ENCODE data around the gene MYO3B. TPM values are rescaled to one million over a fixed set of nuclear protein-coding genes. Genes with fewer than 3 reads are reported as not detected.

MYO3B gene
- total RNA-seq, 4 donors from 2014 or later: not detected

DNA sequence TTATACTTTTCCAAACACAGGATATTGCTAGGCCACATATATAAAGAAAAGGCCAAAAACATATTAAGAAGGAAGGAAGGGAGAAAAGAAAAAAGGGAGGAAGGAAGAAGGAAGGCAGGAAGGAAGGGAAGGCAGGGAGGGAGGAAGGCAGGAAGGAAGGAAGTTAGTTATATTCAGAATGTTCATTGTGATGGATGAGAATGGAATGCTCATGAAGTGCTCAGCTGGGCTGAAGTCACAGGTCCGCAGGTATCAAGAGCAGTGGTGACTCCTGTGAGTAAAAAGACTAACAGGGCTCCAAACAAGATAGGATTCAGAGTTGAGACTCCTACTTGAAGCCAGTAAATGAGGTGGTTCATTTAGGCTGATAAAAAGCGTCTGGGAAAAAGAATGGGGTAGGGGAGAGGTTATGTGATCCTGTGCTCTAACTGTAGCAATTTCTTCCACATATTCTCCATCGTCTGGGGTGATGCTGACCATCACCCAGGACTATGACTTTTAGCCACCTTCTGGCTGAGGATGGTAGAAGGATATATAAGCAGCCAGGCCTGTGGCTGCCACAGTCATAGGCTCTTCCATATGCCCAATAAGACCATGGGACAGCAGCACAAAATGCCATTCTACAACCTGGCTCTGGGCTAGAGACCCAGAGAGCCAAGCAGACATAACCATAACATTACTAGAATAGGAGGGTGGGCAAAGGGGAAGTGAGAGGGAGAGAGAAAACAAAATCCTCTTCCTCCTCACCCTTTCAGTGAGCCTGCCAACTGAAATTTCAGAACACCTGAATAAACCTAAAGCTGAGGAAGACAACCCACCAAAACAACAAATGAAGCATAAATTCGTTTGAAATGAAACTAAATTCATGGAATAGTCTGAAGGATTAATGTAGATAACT lies 173.2 kb downstream of the MYO3B start:
- no peak for DNase-seq (ENCODE audit: low spot score)
- TF ChIP-seq, protein P1, sequence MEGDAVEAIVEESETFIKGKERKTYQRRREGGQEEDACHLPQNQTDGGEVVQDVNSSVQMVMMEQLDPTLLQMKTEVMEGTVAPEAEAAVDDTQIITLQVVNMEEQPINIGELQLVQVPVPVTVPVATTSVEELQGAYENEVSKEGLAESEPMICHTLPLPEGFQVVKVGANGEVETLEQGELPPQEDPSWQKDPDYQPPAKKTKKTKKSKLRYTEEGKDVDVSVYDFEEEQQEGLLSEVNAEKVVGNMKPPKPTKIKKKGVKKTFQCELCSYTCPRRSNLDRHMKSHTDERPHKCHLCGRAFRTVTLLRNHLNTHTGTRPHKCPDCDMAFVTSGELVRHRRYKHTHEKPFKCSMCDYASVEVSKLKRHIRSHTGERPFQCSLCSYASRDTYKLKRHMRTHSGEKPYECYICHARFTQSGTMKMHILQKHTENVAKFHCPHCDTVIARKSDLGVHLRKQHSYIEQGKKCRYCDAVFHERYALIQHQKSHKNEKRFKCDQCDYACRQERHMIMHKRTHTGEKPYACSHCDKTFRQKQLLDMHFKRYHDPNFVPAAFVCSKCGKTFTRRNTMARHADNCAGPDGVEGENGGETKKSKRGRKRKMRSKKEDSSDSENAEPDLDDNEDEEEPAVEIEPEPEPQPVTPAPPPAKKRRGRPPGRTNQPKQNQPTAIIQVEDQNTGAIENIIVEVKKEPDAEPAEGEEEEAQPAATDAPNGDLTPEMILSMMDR (IDR thresholded peaks at IDR 0.05): no peak
- no peak for ATAC-seq (ENCODE audit: low FRiP score)

DNA sequence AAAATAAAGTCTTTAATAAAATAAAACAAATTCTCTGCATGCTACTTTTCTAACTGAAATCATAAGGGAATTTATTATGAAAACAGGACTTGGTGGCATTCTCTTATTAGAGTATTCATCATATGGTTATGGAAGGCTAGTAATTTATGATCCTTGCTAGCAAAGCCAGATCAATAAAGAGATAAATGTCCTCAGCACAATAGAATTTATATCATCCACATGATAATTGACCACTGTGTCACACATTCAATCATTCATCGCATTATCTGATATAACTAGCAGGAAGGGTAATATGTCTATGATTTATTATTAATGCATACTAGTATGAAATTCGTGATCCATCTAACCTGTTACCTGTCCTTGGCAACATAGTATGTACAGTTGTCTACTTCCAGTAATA lies 175.8 kb downstream of the MYO3B start:
- TF ChIP-seq, protein P1 (IDR thresholded peaks at IDR 0.05): no peak
- no peak for DNase-seq (ENCODE audit: low spot score)
- no peak for ATAC-seq (ENCODE audit: low FRiP score)

DNA sequence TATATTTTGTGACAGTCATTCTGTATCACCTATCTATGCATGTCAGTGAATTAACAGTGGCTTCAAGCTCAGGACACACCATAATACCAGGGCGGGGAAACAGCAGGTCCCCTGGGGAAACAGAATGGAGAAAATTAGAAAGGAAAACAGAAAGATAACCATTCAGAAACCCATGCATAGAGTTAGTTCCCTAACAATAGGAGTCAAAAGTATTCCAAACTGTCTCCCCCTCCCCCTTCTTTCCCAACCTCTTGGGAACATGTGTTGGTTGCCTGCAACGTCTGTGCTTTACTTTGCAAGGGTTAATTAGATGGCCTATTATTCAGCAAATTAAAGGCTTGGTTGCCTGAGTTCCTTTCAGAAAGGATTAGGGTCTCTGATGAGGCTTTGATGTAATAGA lies 176.4 kb downstream of the MYO3B start:
- DNase-seq (ENCODE audit: low spot score) (no peak), ATAC-seq (ENCODE audit: low FRiP score) (no peak)
- TF ChIP-seq, protein P1 (IDR thresholded peaks at IDR 0.05): no peak

DNA sequence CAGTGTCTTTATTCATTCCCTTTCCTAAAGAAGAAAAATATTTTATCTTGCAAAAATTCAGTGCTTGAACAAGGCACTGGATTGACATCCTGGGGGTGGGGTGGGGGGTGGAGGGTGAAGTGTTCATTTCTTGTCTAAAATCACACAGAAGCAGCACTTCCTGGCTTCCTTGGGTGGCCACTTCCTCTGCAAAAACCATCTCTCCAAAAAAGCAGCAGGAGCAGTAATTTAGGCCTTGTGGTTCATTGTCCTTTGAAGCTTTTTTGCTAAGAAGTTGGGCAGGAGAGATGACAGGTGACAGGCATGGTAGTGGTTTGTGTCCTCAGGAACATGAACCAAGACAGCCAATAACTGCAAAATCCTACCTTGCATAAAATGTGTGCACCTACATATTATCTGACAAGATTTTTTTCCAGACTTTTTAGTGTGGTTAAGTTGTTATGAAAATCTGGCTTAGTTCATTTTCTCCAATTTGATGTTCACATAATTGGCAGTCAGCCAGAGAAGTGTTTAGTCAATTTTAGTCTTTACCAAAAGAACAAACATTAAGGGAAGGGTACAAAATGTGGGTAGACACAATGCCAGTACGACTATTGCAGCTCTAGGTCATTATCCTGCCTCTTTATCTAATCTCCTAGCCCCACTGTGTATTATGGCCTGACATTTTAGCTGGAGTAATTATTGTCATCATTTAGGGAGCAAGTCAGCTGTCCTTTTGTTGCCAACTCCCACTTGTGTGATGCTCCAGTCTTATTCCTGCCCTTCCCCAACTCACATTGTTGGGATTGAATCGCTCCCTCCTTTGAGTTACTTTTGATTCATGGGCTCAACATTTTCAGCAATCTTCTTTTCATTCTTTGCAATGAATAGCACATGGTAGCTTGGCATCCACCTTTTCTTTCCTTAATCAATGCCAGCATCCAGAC lies 177.2 kb downstream of the MYO3B start:
- no peak for ATAC-seq (ENCODE audit: low FRiP score)
- DNase-seq (ENCODE audit: low spot score): no peak
- TF ChIP-seq, protein P1 (IDR thresholded peaks at IDR 0.05): no peak

DNA sequence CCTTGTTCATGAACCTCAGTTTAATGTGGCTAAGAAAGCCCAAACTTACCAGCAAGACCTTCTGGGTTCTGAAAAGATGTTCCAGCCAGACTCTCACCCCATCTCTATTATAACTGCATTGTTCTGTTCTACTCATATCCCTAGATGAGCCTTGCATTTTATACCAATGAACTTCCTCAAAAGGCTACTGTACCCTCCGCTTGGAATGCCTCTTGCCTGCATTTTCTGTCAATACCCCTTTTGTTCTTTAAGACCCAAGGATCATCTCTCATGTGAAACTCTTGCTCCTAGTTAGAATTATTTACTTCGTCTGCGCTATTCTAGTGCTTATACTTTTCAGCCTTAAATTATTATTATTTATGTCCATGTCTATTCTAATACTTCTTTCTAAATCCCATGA lies 181.5 kb downstream of the MYO3B start:
- DNase-seq (ENCODE audit: low spot score) (no peak), ATAC-seq (ENCODE audit: low FRiP score) (no peak)
- TF ChIP-seq, protein P1 (IDR thresholded peaks at IDR 0.05): no peak

DNA sequence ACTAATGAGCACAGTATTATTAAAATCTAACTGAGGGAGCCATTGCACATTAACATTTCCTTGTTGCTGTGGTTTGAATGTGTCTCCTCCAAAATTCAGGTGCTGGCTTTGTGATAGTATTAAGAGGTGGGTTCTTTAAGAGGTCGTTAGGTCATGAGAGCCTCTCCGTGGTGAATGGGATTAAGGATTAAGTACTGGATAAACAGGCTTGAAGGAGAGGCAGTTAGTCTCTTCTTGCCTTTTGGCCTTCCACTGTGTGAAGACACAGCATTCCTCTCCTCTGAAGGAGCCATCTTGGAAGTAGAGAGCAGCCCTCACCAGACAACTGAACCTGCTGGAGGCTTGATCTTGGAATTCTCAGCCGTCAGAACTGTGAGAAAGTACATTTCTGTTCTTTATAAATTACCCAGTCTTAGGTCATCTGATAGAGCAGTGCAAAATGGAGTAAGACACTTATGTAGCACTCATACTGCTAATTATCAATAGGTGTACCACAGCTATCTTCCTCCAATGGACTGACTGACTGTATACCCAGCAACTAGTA lies 182.7 kb downstream of the MYO3B start:
- TF ChIP-seq, protein P1 (IDR thresholded peaks at IDR 0.05): no peak
- DNase-seq (ENCODE audit: low spot score) (no peak), ATAC-seq (ENCODE audit: low FRiP score) (no peak)
